KOPT-K1 (cell line): ENCODE results near the gene ACTMAP.

ENCODE experiments used
- H3K27ac ChIP-seq: fragments of 200-600 bp; sonication (generic); 2 replicates; pipeline ENCODE4 v1.5.1; 2016; ENCODE audit warnings: antibody characterized with exemption, mild to moderate bottlenecking, low read depth, low read length; ENCODE audit not compliant: poor library complexity, severe bottlenecking
- H3K36me3 ChIP-seq: fragments of 200-600 bp; sonication (generic); 2 replicates; pipeline ENCODE4 v1.5.1; 2017; ENCODE audit warnings: antibody characterized with exemption, mild to moderate bottlenecking, low read length, moderate library complexity; ENCODE audit not compliant: insufficient read depth
- H3K9me3 ChIP-seq: fragments of 200-600 bp; sonication (generic); 2 replicates; pipeline ENCODE4 v1.5.1; 2017; ENCODE audit warnings: antibody characterized with exemption, low read length, mild to moderate bottlenecking; ENCODE audit not compliant: insufficient read depth, poor library complexity, severe bottlenecking

Gene ACTMAP

GRCh38 chr19:40759352-40759751 lies 9.1 kb upstream of the ACTMAP start:
- Histone ChIP-seq H3K27ac (no peak overlapping the region), H3K36me3 (peaks cover 98% of the 10 kb centered on the region), H3K9me3 (no peaks in the 10 kb centered on the region)

GRCh38 chr19:40758491-40758890 lies 8.2 kb upstream of the ACTMAP start:
- H3K36me3 ChIP-seq, result peaks cover 98% of the 10 kb centered on the region
- H3K9me3 ChIP-seq, result no peaks in the 10 kb centered on the region
- H3K27ac ChIP-seq, result no peak overlapping the region

- no peak overlapping the region for H3K27ac ChIP-seq
- peaks cover 86% of the 10 kb centered on the region for H3K36me3 ChIP-seq
Measured at GRCh38 chr19:40756502-40757110, 6.3 kb upstream of the ACTMAP start.

GRCh38 chr19:40755791-40756190 lies 5.5 kb upstream of the ACTMAP start:
- Histone ChIP-seq H3K27ac (no peak overlapping the region), H3K9me3 (no peaks in the 10 kb centered on the region), H3K36me3 (peaks cover 78% of the 10 kb centered on the region)

More at GRCh38 chr19:40756502-40757110, 6.3 kb upstream of the ACTMAP start:
- no peaks in the 10 kb centered on the region for H3K9me3 ChIP-seq

- Histone ChIP-seq H3K36me3 (peaks cover 73% of the 10 kb centered on the region), H3K27ac (no peak overlapping the region), H3K9me3 (no peaks in the 10 kb centered on the region)
Measured at GRCh38 chr19:40755248-40755624, 5.0 kb upstream of the ACTMAP start.

- peaks cover 68% of the 10 kb centered on the region for H3K36me3 ChIP-seq
- no peak overlapping the region for H3K27ac ChIP-seq
- no peaks in the 10 kb centered on the region for H3K9me3 ChIP-seq
Measured at GRCh38 chr19:40754611-40755247, 4.5 kb upstream of the ACTMAP start.

GRCh38 chr19:40752257-40752781 lies 2.0 kb upstream of the ACTMAP start:
- Histone ChIP-seq H3K27ac (peak overlapping the region; percentile 92), H3K9me3 (no peaks in the 10 kb centered on the region), H3K36me3 (peaks cover 46% of the 10 kb centered on the region)

GRCh38 chr19:40750874-40751537 lies 729 bp upstream of the ACTMAP start, which contains the start of gene SNRPA:
SNRPA (plus strand) TSS chr19:40751203; CDS start chr19:40751409, 206 bp downstream.
- peak within 1 kb of the TSS; percentile 92 for H3K27ac ChIP-seq
- H3K36me3 ChIP-seq, result peaks cover 32% of the 10 kb centered on the region
- no peaks in the 10 kb centered on the region for H3K9me3 ChIP-seq

- peaks cover 4% of the 10 kb centered on the region for H3K36me3 ChIP-seq
- H3K9me3 ChIP-seq, result no peaks in the 10 kb centered on the region
- no peak overlapping the region for H3K27ac ChIP-seq
Measured at GRCh38 chr19:40747536-40747935, 2.7 kb downstream of the ACTMAP start.

- no peak overlapping the region for H3K27ac ChIP-seq
- H3K36me3 ChIP-seq, result peaks cover 18% of the 10 kb centered on the region; the same call in 1 of the 2 replicates
- no peaks in the 10 kb centered on the region for H3K9me3 ChIP-seq
Measured at GRCh38 chr19:40745402-40745780, 4.9 kb downstream of the ACTMAP start.

- Histone ChIP-seq H3K9me3 (no peaks in the 10 kb centered on the region), H3K36me3 (peaks cover 18% of the 10 kb centered on the region; the same call in 1 of the 2 replicates), H3K27ac (no peak overlapping the region)
Measured at GRCh38 chr19:40744554-40745401, 5.5 kb downstream of the ACTMAP start.

GRCh38 chr19:40743926-40744325 lies 6.4 kb downstream of the ACTMAP start:
- peaks cover 18% of the 10 kb centered on the region; the same call in 1 of the 2 replicates for H3K36me3 ChIP-seq
- no peak overlapping the region for H3K27ac ChIP-seq
- H3K9me3 ChIP-seq, result no peaks in the 10 kb centered on the region

- Histone ChIP-seq H3K9me3 (no peaks in the 10 kb centered on the region), H3K27ac (no peak overlapping the region), H3K36me3 (peaks cover 18% of the 10 kb centered on the region; the same call in 1 of the 2 replicates)
Measured at GRCh38 chr19:40742886-40743285, 7.4 kb downstream of the ACTMAP start.

GRCh38 chr19:40742477-40742876 lies 7.8 kb downstream of the ACTMAP start:
- Histone ChIP-seq H3K9me3 (no peaks in the 10 kb centered on the region), H3K27ac (no peak overlapping the region), H3K36me3 (peaks cover 20% of the 10 kb centered on the region; the same call in 1 of the 2 replicates)
